GM21423 (cell line): ENCODE measurements around the gene GUCA2A.

ENCODE experiments used
- ATAC-seq: cut with Tn5 transposase; IDR thresholded peaks from one replicate; pipeline ENCODE4 v1.9.1; 2021; ENCODE audit warnings: mild to moderate bottlenecking, moderate library complexity; ENCODE audit not compliant: unreplicated experiment

The GUCA2A gene

DNA sequence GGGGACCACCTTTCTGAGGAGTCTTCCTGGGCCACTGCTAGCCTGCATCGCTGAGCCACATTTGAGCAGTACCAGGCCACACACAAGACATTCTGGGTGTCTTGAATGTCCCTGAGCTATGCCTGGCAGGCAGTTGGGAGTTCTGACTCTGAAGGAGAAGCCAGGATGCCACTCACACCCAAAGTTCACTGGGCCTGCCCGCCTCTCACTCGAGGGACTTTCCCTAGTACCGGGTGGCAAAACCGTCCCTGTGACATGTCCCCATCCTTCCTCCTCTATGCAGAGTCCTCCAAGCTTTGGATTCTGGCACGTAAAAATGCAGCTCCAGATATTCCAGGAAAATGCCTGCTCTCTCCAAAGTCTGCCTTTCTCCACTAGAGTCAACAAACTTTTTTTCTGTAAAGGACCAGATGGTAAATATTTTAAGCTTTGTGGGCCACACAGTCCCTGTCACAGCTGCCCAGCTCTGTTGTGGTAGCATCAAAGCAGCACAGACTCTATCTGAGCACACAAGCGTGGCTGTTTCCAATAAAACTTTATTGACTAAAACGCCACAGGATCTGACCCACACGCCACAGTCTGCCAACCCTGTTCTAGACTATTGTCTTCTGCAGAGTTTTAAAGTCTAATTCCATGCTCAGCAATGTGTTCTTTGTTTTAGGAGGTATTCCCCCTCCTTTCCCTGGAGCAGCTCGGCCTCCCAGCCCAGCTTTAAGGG lies 30.6 kb downstream of the GUCA2A start:
- ATAC-seq = no peak

DNA sequence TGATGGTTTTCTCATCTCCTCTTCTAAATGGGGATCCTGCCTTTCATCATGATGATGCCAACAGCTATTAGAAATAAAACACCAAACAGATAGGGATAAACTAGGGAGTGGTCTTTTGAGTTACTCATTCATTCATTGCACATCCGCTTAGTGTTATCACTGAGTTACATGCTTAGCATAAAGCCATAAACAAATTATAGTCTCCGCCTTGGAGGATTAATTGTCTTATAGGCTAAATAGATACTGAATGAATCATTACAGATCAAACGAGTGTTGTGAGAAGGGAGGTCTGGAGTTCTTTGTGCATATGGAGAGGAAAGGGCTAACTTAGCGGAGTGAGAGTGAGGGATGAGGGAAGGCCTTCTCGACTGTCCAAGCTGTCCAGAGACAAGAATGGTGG lies 31.2 kb downstream of the GUCA2A start:
- ATAC-seq = no peak

DNA sequence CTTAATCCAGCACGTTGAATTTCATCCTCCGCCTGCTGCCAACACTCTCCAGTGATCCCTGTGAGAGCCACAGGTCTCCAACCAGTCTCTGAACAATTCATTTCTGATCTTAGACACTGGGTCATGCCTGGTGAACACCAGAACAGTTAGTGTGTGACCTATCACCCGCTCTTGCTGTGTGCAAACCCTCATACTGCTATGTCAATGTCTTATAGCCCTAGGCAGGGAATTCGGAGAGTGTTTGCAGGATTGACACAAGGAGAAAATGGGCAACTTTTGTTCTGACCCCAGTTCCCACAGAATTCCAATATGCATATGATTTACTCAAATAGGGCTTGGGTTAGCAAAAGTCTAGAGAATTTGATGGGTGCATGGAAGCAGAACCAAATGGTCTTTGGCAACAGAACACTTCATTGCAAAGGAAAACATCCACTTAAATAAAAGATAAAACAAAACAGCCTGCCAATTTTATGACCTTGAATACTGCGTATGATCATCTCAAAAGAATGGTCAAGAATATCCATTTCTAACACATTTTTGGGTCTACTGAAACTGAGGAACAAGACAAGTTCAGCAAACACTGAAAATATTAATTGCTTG lies 34.4 kb downstream of the GUCA2A start:
- ATAC-seq = no peak

DNA sequence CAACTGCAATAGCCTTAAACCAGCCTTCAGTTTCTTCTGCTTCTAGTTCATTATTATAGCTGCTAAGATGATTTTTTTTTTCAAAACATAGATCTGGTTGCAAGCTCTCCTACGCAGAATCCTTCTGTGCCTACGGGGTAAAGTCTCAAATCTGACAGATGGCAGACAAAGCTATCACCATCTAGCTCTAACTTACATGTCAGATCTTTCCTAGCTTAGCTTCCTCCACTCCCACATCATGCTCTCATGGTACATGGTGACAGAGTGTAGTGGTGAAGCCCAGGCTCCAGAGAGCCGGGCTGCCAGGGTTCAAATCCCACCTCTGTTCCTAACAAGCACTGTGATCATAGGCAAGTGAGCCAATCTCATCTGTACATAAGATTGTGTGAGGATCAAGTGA lies 35.6 kb downstream of the GUCA2A start:
- no peak for ATAC-seq

DNA sequence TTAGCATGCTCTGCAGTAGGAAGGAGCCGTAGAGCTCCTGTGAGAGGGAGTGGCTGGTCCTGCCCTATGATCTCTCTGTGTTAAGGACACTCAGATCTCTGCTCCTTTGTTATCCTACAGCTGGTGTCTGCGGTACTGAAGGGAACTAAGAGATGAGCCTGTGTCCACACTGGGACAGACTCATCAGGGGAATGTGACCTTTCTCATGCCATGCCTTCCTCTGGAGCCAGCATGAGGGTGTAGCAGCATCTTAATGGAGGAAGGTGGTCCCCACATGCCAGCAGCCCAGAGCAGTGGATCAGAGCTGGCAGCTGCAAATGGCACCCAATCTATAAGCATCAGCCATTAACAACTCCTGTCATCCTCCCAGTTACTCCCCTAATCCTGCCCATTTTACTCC lies 36.0 kb downstream of the GUCA2A start:
- ATAC-seq = no peak

DNA sequence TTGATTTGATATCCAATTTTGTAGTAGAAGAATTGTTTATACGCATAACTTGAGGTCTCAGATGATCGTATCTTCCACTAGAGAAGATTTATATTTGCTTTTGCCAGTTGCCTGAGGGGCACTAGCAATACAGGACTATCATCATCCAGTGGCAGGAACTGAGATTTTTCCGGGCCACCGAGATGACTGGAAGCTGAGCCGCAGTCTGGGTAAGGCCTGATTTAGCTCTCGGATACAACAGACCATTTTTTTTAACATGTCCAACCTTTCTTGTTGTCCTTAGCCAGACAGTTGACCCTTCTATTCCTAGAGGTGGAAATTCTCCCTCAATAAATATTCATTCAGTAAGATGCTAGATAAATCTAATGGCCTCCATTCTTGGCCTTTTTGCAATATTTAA lies 36.8 kb downstream of the GUCA2A start:
- ATAC-seq = no peak

DNA sequence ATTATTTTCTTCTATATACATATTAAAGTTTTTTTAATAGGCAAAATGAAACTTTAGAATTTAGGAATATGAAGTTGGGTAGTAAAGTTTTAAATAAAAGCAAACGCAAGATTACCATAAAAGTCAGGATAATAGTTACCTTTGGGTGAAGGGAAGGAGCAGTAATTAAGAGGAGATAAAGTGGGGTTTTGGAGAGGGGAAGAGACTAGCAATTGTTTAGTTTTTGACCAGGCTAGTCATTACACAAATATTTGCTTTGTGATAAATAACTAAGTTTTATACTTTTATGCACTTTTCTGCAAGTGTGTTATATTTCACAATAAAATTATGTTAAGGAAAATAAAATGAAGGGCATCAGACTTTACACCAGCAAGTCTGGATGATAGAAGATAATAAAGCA lies 39.0 kb downstream of the GUCA2A start:
- ATAC-seq = no peak

DNA sequence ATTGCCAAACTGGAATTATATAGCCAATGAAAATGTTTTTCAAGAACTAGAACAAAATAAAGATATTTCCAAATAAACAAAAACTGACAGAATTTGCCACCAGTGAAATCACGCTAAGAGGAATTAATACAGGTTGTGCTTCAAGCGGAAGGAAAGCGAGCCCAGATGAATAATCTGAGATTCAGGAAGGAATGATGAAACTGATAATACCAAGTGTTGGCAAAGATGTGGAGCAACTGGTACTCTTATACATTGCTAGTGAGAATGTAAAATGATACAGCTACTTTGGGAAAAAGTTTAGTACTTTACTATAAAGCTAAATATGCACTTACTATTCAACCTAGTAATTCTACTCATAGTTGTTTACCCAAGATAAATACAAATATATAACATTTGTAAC lies 42.1 kb downstream of the GUCA2A start:
- ATAC-seq = no peak

DNA sequence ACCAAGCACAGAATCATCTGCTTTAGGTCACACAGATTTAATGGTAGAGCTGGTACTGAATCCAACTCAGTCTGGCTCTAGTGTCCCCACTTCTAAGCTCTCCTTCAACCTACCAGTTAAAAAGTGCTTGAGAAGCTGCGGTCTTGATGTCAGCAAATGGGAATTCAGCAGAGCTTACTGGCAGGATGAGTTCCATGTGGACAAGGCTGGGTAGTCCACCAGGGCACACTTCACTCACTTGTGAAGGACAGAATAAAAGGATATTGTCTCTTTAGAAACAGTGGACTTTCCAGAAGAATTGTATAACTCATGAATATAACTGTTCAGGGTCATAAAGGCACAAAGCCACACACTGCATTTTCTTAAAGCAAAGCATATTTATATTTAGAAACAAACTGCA lies 46.4 kb downstream of the GUCA2A start:
- no peak for ATAC-seq

DNA sequence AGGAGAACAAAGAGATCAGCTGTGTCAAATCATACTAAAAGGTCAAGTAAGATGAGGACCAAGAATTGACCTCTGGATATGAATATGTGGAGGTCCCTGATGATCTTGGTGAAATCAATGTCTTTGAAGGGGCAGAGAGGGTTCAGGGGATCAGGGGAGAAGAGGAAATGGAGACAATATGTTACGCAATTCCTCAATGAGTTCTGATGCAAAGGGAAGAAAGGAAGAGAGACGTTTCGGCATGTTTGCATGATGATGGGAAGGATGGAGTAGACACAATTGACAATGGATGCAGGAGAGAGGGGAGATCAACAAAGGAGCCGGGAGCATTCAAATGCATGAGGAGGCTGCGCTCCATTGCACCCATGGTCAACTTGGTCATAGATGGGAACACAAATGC lies 47.3 kb downstream of the GUCA2A start:
- ATAC-seq = no peak

DNA sequence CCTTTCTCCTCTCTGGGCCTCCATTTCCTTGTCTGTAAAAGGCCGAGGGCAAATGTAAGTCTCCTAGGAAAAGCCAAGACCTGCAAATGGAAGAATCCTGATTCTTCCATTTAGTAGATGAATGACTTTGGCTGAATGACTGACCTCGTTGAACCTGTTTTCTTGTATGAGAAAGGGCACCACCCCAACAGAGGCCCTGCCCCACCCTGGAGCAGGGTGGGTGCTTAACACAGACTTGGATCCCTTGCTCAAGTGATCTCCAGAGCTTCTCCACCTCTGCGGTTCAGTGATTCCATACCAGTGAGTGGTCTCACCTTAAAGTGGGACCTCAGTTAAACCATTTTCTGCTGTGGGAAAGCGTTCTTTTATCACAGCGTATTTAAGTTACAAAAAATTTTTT lies 50.3 kb downstream of the GUCA2A start:
- ATAC-seq = no peak
